GM21717 (cell line): Measurements from ENCODE around the gene UAP1L1.
"Not testable (repeated sequence)": the region's sequence is repeated elsewhere in the genome, so short reads cannot be mapped to it uniquely, and the experiment has no call there.

ENCODE experiments used
- ATAC-seq: cut with Tn5 transposase; IDR thresholded peaks from one replicate; pipeline ENCODE4 v1.9.1; 2021; ENCODE audit warnings: mild to moderate bottlenecking, moderate library complexity; ENCODE audit not compliant: unreplicated experiment

Gene UAP1L1

DNA sequence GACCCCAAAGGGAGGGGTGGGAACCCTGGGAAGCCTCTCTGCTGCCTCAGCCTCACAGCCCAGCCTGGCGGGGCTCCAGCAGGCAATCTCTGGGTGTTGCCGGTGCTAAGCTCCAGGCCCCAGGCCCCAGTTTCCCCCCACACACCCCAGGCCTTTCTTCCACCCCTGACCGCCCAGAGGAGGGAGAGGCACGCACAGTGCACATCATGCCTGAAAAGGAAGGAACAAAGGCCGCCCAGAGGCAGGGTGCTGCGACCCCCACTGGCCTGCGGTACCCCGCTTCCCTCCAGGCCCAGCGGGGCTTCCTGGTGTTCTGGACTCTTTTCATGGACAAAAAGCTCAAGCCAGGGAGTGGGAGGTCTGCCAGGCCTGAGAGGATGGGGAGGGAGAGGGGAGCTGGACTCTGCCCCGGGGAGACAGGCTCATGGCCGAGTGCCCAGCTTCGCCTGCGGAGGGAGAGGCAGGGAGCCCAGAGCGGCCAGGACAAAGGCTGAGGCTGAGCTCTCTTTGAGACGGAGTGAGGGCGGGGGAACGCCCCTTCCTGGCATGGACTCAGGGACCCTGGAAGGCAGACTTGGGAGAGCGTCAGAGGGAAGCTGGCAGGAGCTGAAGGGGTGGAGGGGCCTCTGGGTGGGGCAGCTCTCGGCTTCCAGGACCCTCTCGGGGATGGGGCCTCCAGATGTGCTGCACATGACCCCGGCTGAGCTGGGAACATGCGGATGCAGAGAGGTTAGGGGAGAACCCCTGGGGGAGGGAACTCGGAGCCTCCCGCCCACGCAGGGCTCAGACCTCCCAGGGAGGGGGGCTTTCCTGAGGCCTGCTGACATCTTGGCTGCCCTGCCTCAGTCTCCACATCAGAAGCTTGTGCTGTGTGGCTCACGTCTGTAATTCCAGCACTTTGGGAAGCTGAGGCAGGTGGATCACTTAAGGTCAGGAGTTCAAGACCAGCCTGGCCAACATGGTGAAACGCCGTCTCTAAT, 21.6 kb upstream of the UAP1L1 start:
- ATAC-seq, result no peak

DNA sequence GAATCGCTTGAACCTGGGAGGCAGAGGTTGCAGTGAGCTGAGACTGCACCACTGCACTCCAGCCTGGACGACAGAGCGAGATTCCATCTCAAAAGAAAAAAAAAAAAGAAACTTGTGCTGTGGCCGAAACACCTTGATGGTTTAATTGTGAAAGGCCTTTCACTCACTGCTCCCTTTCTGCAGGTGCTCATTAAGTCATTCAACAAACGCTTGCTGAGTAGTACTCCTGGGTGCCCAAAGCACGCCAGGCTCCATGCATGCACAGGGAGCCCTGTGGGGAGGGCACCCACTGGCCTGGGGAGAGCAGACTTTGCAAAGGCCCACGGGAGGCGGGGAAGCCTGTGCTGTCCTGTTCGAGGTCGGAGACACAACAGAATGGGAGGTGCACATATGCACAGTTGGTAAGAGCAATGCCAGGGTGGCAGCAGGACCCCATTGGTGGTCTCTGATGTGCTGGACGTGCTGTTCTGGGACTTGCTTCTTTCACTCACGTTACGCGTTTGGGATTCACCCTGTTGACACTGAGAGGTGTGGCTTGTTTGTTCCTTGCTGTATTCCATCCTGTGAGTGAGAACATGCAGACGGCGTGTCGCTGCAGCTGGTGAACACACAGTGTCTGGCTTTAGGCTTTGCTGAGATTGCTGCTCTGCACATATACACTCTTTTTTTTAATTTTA, 20.4 kb upstream of the UAP1L1 start:
- no peak for ATAC-seq

DNA sequence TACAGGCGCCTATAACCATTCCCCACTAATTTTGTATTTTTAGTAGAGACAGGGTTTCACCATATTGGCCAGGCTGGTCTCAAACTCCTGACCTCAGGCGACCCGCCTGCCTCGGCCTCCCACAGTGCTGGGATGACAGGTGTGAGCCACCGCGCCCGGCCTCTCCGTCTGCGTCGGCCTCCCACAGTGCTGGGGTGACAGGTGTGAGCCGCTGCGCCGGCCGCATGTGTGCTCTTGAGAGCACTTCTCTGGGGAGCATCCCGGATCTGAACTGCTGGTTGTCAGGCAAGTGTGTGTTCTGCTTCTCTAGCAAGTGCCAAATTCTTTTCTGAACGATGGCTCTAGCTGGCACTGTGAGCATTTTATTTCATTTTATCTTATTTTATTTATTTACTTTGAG, 19.8 kb upstream of the UAP1L1 start:
- no peak for ATAC-seq

DNA sequence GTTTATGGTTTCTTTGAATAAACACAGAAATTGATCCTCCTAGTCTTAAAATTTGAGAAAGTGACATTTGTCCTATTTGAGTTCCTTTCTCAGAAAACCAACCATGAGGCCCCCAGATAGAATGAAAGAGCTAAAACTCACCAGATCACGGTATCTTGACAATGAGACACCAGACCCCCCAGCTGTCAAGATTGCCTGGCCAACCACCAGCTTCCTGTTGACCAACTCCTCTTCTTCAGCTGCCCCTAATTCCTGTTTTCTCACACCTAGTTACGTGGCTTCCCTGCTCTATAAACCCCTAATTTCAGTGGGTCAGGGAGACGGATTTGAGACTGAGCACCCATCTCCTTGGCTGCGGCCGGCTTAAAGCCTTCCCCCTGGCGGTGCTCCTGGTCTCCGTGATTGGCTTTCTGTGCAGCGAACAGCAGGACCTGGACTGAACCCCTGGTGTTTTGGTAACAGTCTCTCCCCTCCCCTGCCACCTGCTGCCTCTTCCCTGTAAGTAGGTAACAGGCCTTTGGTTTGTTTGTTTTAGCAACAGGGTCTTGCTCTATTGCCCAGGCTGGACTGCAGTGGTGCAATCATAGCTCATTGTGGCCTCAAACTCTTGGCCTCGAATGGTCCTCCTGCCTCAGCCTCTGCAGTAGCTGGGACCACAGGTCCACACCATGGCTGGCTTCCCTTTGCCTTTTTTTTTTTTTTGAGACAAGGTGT, 18.6 kb upstream of the UAP1L1 start:
- no peak for ATAC-seq

DNA sequence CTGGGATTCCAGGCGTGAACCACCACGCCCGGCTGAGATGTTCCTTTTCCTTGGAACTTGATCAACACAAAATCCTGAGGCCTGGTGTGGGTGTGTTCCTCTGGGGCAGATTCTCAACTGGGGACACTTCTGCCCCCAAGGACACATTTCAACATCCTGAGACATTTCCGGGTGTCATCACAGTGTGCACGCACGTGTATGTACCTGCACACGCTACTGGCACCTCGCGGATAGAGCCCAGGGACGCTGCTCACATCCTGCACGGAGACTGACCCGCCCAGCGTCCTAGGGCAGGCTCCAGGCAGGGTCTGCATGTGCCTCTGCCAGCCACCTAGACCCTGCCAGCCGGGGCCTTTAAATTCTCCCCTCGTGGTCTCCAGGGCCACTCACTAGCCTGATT, 14.9 kb upstream of the UAP1L1 start:
- ATAC-seq, result no peak

DNA sequence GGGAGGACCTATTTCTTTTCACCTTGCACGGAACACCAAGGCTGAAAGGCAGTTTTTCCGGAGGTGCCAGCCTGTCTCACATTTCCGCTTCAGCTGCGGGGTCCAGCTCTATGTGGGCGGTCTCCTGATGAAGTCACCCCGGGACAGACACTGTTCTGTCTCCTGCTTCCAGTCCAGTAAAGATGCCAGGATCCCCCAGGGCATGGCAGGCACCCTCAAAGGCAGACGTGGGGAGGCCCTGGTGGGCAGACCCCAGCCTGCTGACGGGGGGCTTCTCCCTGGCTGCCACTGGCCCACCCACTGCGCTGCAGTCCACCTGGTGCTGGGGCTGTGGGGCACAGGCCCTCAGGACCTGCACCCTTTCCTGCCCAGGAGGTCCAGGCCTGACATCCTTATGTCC, 14.5 kb upstream of the UAP1L1 start:
- ATAC-seq, result not testable (repeated sequence)

DNA sequence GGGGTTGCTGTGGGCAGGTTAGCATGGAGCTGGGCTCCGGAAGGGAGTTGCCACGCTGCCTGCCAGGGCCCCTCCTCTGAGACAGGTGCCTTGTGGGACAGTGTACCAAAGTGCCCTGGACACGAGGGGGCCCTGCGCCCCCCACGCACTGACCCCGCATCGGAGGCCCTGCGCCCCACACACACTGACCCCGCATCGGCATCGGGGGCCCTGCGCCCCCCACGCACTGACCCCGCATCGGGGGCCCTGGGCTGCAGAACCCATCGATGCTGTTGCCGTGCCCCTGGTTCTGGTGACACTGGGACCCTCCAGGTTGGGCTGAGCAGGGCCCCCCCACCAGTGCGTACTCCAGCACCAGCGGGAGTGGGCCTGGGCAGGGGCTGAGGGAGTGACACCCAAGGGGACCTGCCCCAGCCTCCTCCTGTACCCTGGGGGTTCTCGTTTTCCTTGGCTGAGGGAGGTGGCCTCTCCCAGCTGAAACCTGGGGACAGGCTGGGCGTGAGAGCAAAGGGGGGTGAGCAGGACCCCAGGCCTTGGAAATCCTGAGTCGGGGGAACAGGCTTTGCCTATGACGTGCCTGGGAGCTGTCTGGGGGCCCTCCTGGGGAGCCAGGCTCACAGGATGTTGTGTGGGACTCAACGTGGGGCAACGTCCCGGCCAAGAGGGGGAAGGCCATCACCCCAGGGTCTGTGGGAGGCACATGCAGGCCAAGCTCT, 13.8 kb upstream of the UAP1L1 start:
- ATAC-seq, result no peak

DNA sequence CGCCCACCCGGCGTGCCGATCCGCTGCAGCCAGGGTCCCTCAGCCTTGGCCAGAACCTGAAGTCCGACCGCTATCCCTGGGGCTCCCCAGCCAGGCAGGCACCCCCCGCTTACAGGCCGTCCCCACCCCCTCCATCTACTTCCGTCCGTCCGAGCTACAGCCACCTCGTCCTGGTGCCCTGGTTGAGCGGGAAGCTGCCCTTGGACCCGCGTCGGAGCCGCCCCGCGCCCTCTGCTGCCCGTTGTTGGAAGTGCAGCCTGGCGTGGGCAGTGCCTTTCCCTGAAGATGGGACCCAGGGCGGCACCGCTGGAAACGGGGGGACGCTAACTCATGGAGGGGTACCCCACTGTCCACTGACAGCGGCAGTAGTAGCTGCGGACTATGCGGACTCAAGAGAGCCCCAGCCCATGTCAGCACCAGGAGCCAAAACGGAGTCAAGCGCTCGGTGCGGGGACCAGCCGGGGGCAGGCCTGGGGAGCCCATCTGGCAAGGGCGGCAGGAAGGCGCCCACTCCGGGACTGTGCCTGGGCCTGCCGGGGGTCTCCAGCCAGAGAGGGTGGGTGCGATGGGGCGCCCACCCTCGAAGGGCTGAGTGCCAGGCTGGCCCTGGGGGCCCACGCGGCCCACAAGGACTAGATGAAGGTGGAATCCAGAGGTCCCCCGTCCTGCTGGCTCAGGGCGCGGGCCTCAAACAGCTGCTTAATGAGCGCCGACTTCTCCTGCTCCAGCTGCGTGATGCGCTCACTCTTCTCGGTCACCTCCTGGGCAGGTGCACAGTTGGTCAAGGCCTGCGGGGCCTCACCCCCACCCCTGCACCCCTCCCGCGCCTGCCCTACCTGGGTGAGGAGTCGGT, 13.1 kb upstream of the UAP1L1 start:
- no peak for ATAC-seq

DNA sequence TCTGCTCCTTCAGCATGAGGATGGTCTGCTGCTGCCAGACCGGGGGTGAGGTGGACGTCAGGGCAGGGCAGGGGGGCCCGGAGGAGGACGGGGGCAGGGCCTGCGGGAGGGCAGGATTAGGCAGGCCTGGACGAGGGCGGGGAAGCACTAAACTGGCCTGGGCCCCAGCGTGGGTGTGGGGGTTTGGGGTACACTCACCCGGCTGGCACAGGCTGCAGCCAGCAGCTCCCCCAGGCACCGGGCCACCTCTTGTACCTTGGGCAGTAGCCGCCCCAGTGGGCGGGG, 12.5 kb upstream of the UAP1L1 start:
- ATAC-seq, result no peak

DNA sequence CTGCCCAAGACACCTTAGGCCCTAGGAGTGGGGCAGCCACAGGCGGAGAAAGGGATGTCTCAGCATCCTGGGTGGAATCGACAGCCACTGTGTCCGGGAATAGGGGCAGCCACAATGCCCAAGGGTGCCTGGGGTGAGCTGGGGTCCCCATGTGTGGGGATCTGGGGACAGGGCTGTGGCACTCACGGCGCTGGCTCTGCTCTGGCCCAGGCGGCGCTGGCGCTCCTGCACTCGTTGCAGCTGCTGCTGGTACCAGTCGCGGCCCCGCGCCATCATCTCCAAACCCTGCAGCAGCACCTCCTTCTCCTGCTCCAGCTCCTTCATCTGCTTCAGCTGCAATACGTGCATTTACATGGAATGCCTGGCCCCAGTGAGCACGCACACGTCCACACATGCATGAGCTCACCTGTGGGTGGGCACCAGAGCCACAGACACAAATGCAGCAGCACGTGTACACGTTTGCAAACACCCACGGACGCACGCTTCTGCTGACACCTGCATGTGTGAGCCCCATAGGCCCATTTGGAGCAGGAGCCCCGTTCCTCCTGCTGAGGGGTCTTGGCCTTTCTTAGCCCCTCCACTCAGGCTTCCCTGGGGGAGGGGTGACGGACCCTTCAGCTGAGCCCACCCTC, 11.9 kb upstream of the UAP1L1 start:
- no peak for ATAC-seq

DNA sequence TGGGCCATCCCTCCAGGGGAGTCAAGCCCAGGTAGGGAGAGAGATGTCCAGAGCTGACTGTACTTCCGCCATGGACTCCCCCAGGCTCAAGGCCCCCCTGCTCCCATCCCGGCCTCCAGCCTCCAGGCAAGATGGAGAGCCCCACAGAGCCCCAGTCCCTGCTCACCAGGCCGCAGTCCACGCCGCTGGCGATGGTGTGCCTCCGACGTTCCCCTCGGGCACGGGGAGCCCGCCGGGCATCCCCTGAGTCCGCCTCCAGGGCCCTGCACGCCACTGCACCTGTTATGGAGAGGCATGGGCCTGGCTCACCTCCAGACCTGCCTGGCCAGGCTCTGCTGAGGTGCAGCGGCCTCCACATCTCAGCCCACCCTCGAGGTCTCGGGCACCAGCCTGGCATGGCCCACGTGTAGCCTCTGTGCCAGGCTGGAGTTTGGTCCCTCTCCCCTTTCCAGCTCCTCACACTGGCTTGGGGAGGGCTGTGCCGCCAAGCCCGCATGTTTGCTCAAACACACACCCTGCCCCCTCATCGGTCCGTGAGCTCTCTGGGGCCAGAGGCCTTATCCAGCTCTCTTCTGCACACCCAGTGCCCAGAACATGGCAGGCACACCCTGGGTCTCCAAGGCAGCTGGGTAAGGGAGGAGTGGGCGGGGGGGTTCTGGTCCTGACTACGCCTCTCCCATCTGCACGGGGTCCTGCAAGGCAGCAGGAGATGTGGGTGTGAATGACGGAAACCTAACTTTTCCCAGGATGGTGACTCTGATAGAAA, 11.0 kb upstream of the UAP1L1 start:
- ATAC-seq, result no peak

DNA sequence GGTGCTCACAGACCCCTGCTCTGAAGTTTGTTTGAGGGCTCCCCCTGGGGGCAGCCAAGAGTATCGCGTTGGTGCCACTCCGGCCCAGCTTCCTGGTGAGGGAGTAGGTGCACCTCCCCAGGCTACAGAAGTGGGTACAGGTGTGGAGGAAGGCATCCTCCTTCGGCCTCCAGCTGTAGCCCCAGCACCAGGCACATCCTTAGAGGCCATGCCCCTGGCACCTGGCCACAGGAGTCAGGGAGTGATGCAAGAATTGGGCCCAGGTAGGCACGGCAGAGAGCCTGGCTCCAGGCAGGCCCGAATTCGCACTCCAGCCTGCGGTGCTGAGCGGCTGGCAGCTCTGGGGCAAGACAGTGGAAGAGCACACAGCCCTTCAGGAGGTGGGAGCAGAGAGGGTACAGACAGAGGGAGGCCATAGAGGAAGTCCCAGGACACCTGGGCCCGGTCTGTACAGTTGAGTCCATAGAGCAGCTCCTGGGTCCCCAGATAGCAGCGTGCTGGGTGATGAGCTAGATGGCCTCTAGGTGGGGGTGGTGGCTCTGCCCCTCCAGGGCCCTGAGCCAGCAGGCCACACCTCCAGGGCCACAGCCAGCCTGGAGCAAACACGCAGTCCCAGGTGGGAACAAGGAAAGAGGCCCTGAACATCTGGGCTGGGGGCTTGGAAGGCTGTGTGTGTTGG, 9.3 kb upstream of the UAP1L1 start:
- ATAC-seq, result no peak

DNA sequence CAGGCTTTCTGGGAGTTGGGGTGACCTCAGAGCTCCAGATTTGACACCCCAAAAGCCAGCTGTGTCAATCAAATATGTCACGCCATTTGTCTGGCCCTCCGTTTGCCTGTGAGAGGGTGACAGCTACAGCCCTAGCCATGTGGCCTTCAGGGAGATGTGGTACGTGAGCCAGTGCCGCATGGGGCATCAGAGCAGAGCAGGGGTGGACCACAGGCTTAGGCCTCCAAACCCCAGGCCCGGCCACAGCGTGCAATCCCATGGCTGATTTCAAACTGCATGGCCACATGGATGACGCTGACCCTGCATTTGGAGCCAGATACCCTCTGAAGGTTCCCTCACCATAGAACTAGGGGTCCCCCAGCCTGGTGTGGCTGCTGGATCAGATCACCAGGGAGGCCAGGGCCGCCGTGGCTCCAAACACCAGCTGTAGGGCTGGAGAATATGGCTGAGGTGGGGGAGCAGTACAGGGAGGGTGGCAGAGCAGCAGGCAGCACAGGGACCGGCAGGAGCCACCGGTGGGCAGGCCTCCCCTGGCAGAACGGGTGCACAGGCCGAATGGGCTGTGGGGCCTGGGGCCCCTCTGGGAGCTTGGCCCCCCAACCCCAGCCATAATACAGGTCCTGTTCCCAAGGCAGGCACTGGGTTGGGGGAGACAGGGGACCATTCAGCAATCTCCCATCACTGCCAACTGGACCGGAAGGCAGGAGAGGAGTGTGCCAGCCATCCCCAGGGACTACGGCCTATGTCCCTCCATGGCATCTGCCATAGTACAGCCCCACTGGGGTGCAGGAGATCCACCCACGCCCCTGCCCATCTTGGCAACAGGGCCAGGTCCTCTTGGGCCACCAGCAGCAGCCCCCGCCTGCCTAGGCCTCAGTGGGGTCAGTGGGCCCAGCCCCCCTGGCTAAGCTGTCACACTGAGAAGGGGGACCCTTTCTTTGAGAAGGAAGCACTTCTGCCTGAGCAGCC, 8.5 kb upstream of the UAP1L1 start:
- no peak for ATAC-seq

DNA sequence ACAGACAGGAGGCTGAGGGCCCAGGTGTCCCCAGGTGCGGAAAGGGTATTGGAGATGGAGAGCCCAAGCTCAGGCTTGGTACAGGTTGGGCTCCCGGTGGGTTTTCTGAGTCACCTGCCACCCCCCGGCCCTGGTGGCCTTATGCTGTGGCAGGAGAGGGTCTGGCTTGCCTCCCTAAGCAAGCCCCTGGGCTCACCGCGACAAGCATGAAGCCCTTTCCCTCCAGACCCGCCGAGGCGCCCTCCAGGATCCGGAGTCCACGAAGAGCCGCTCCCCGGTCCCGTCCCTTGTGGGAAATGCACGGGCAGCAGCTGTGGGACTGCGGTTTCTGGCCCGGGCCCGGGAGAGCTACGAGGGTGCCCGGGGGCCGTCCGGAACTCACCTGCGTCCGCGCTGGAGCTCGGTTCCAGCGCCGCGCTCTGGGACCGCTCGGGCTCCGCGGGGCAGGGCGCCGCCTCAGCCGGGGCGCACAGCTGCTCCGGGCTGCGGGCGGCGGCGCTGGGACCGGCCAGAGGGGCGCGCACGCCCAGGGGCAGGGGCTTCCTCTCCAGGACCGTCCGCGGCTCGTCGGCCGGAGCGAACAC, 7.7 kb upstream of the UAP1L1 start:
- no peak for ATAC-seq

DNA sequence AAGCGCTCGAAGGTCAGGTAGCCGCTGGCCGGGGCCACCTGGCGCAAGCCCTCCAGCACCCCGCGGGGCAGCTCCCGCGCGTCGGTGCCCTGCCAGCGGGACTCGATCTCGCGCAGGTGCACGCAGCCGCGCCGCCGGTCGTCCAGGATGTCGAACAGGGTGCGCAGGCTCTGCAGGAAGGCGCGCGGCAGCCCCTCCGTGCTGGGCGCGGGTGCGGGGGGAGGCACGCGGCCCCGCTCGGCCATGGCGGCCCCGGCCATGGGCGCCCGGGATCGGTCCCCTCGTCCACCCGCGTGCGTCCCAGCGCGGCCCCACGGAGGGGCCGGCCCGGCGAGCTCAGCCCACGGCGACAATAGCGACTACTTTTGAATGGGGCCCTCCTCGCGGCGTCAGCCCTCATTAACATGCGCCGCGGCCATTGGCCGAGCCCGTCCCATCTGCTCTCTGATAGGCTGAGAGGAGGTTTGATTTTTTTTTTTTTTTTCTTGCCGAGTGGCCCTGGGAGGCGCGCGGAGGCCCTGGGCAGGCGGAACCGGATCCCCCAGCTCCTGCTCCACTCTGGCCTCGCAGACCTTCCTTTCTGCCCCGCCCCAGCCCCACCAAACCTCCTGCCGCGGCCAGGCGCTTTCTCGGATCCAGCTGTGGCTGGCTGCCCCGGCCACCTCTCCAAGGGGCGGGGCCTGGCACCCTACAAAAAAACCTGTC, 7.0 kb upstream of the UAP1L1 start, which contains the start of gene SAPCD2:
SAPCD2 (minus strand) TSS at position 357 of the 705 bp plus-strand sequence; CDS start at position 260, 97 bp downstream.
- peak; percentile 47 for ATAC-seq

DNA sequence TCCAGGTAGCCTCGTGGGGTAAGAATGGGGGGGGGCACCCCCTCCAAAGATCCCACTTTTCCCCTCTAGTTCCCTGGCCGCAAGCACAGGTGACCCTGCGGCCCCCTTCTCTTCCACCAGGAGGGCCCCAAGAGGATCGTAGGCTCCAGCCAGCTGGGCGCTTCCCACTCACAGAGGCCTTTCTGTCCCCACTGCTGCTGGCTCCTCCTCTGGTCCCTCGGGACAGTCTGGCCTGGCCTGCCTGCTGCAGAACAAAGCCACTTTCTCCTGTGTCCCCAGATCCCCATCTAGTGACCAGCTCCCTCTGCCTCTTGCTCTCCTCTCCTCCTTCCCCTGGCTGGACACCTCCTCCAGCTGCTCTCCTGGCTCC, 6.4 kb upstream of the UAP1L1 start:
- ATAC-seq, result no peak
